Stomach smooth muscle (tissue), 2 donors: Measurements from ENCODE around the gene PLAGL2.
"Not testable (repeated sequence)": the region's sequence is repeated elsewhere in the genome, so short reads cannot be mapped to it uniquely, and the experiment has no call there.

ENCODE experiments used
- H3K27ac ChIP-seq: one replicate; pipeline ENCODE4 v1.7.0; 2013; ENCODE audit warnings: mild to moderate bottlenecking, low read length, inconsistent platforms
- H3K27me3 ChIP-seq, 2 donors: one replicate each; pipeline ENCODE4 v1.7.0; 2013; ENCODE audit warnings: low read length in 2 of 2; ENCODE audit not compliant: insufficient read depth in 2 of 2, control insufficient read depth in 1 of 2
- H3K36me3 ChIP-seq, 2 donors: one replicate each; pipeline ENCODE4 v1.7.0; 2013; ENCODE audit warnings: low read length in 2 of 2; ENCODE audit not compliant: control insufficient read depth in 2 of 2, insufficient read depth in 2 of 2
- H3K4me1 ChIP-seq: one replicate; pipeline ENCODE4 v1.7.0; 2013; ENCODE audit warnings: low read length; ENCODE audit not compliant: control insufficient read depth, insufficient read depth
- H3K4me3 ChIP-seq, 2 donors: one replicate each; pipeline ENCODE4 v1.7.0; 2013; ENCODE audit warnings: low read length in 2 of 2
- H3K9ac ChIP-seq, 2 donors: one replicate each; pipeline ENCODE4 v1.7.0; 2013; ENCODE audit warnings: low read length in 2 of 2, mild to moderate bottlenecking in 1 of 2
- H3K9me3 ChIP-seq, 2 donors: one replicate each; pipeline ENCODE4 v1.7.0; 2013; ENCODE audit warnings: low read length in 2 of 2; ENCODE audit not compliant: control insufficient read depth in 2 of 2
- donor health status: healthy.
- donor health status: Pancreatic carcinoma.

PLAGL2 gene, protein sequence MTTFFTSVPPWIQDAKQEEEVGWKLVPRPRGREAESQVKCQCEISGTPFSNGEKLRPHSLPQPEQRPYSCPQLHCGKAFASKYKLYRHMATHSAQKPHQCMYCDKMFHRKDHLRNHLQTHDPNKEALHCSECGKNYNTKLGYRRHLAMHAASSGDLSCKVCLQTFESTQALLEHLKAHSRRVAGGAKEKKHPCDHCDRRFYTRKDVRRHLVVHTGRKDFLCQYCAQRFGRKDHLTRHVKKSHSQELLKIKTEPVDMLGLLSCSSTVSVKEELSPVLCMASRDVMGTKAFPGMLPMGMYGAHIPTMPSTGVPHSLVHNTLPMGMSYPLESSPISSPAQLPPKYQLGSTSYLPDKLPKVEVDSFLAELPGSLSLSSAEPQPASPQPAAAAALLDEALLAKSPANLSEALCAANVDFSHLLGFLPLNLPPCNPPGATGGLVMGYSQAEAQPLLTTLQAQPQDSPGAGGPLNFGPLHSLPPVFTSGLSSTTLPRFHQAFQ

DNA sequence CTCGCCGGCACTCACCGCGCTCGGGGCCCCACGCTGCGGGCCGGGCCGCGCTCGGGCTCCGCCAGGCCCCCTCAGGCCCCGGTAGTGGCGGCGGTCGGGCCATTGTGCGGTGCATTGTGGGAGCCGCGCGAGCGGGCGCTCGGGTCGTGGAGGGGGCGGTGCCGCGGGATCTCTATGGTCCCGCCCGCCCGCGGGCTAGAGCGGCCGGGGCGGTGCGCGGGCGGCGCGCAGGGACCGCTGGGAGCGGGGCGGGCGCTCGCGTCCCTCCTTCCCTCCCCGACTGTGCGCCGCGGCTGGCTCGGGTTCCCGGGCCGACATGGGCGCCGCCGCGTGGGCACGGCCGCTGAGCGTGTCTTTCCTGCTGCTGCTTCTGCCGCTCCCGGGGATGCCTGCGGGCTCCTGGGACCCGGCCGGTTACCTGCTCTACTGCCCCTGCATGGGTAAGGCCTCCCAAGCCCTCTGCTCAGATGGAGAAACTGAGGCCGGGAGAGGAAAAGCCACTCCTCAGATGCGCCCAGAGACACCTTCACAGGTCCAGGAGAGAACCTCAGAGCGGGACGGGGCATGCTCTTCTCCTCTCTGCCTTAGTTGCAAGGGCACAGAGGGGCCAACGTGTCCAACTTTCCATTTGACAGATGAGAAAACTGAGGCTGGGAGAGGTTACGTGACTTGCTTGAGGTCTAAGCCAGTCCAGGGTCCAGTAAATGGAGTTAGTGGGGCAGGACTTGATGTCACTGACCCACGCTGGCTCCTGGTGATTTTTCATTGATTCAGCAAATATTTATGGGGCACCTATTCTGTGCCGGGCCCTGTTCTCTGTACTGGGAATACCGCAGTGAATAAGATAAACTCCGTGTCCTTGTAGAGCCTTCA, at the start of gene PLAGL2, which contains the start of gene POFUT1:
Gene PLAGL2, minus strand, starts transcription at position 118 of the 873 bp plus-strand sequence. CDS start 5,565 bp downstream, outside the sequence.
Gene POFUT1, plus strand, starts transcription at position 255 of the 873 bp plus-strand sequence. Its CDS starts 62 bp downstream, at position 317.
- peaks cover 51% of the 10 kb centered on the region for H3K4me1 ChIP-seq
- H3K9me3 ChIP-seq = no peaks in the 10 kb centered on the region
- peak within 1 kb of the TSS; percentile 70 for H3K27ac ChIP-seq
- H3K36me3 ChIP-seq = peaks cover 12 to 16% of the 10 kb centered on the region in 2 donors
- H3K9ac ChIP-seq = peak within 1 kb of the TSS; percentile 97 to 99
- H3K4me3 ChIP-seq = peak within 1 kb of the TSS; percentile 99 to 100
- no peaks in the 10 kb centered on the region for H3K27me3 ChIP-seq

DNA sequence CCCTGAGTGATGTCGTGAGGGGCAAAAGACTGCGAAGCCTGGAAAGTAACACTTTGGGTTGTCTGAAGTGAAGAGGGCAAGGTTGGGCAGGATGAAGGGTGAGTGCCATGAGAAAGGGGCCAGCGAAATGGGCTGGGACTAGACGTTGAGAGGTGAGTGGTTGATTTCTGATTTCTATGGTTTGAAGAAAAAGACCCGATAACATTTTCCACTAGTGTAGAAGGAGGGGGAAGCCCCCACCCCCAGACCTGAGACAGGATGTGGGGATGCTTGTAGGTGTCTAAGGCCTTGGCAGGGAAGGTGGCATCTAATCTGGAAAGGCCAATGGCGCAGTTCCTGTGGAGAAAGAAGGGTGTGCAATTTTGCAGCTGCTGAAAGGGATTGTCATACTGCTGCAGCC, 44.6 kb upstream of the PLAGL2 start:
- H3K27ac ChIP-seq = no peak overlapping the region
- no peaks in the 10 kb centered on the region for H3K9me3 ChIP-seq
- no peaks in the 10 kb centered on the region for H3K27me3 ChIP-seq
- H3K4me1 ChIP-seq = no peaks in the 10 kb centered on the region
- H3K4me3 ChIP-seq = no peak overlapping the region
- H3K36me3 ChIP-seq = no peaks in the 10 kb centered on the region
- H3K9ac ChIP-seq = no peak overlapping the region

DNA sequence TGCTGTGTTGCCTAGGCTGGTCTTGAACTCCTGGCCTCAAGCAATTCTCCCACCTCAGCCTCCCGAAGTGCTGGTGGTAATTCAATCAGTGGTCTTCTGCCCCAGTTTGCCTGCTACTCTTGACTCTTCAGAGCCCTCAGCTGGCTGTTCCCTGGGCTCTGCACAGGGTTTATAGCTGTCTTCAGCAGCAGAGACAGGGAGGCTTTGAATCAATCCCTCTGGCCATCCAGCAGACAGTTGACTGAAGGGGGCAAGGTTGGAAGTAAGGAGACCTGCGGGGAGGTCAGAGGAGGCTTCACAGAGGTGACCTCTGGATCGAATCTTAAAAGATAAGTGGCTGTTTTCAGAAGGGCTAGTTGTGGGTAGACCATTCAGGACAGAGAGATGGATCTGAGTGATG, 43.9 kb upstream of the PLAGL2 start:
- Histone ChIP-seq H3K36me3 (no peaks in the 10 kb centered on the region), H3K27me3 (no peaks in the 10 kb centered on the region), H3K4me1 (no peaks in the 10 kb centered on the region), H3K9ac (no peak overlapping the region), H3K27ac (no peak overlapping the region), H3K4me3 (no peak overlapping the region), H3K9me3 (no peaks in the 10 kb centered on the region)

DNA sequence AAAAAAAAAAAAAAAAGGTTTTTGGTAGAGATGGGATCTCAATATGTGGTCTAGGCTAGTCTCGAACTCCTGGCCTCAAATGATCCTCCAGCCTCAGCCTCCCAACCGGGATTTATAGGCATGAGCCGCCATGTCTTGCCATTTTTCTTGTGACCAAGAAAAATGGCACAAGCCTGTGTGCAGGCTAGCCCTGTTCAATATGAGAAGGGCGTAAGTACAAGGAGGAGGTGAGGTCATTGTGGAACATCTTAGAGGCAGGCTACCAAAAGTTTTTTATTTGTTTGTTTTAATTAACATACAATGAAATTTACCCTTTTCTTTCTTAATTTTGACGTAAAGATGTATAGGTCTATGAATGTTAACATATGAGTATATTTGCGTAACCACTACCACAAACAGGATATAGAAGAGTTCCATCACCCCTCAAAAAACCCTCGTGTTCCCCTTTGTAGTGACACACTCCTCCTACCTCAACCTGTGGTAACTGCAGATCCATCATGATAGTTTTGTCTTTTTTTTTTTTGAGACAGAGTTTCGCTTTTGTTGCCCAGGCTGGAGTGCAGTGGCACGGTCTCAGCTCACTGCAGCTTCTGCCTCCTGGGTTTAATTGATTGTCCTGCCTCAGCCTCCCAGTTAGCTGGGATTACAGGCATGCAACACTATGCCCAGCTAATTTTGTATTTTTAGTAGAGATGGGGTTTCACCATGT, 41.6 kb upstream of the PLAGL2 start:
- Histone ChIP-seq H3K4me3 (no peak overlapping the region), H3K27ac (no peak overlapping the region), H3K9ac (no peak overlapping the region), H3K4me1 (no peaks in the 10 kb centered on the region), H3K27me3 (no peaks in the 10 kb centered on the region), H3K36me3 (no peaks in the 10 kb centered on the region), H3K9me3 (no peaks in the 10 kb centered on the region)

DNA sequence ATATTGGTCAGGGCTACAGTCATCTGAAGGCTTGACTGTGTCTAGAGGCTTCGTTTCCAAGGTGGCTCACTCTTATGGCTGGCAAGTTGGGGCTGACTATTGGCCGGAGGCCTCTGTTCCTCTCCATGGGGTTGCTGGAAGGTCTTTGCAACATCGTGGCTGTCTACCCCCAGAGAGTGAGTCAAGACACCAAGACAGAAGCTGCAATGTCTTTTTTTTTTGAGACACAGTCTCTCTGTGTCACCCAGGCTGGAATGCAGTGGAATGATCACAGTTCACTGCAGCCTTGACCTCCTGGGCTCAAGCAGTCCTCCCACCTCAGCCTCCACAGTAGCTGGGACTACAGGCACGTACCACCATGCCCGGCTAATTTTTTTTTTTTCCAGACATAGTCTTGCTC, 40.5 kb upstream of the PLAGL2 start:
- no peak overlapping the region for H3K4me3 ChIP-seq
- H3K27me3 ChIP-seq = no peaks in the 10 kb centered on the region

DNA sequence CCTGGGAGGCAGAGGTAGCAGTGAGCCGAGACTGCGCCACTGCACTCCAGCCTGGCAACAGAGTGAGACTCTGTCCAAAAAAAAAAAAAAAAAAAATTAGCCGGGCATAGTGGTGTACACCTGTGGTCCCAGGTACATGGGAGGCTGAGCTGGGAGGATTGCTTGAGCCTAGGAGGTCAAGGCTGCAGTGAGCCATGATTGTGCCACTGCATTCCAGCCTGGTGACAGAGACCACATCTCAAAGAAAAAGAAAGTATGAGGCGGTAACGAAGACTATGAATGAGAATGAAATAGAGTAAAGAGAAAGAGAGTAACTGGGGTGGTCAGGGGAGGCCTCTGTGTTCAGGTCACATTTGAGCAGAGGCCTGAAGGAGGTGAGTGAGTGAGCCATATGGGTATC, 38.7 kb upstream of the PLAGL2 start:
- not testable (repeated sequence) for H3K9ac ChIP-seq, H3K4me3 ChIP-seq, H3K36me3 ChIP-seq, H3K27me3 ChIP-seq, H3K9me3 ChIP-seq, H3K4me1 ChIP-seq, H3K27ac ChIP-seq

More for the DNA sequence above, 40.5 kb upstream of the PLAGL2 start:
- H3K9me3 ChIP-seq = no peaks in the 10 kb centered on the region
- no peak overlapping the region for H3K9ac ChIP-seq
- H3K36me3 ChIP-seq = no peaks in the 10 kb centered on the region
- H3K4me1 ChIP-seq = no peaks in the 10 kb centered on the region
- H3K27ac ChIP-seq = no peak overlapping the region

DNA sequence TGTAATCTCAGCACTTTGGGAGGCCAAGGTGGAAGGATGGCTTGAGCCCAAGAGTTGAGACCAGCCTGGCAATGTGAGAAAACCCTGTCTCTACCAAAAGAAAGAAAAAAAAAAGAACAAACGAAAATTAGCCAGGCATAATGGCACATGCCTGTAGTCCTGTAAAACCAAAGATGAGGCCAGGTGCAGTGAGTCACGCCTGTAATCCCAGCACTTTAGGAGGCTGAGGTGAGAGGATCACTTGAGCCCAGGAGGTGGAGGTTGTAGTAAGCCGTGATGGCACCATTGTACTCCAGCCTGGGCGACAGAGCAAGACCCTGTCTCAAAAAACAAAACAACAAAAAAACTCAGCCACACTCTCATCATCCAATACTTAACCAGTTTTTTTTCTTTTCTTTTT, 37.4 kb upstream of the PLAGL2 start:
- Histone ChIP-seq H3K9me3 (no peaks in the 10 kb centered on the region), H3K27ac (no peak overlapping the region), H3K36me3 (no peaks in the 10 kb centered on the region), H3K4me3 (no peak overlapping the region), H3K4me1 (no peaks in the 10 kb centered on the region), H3K9ac (no peak overlapping the region), H3K27me3 (no peaks in the 10 kb centered on the region)

DNA sequence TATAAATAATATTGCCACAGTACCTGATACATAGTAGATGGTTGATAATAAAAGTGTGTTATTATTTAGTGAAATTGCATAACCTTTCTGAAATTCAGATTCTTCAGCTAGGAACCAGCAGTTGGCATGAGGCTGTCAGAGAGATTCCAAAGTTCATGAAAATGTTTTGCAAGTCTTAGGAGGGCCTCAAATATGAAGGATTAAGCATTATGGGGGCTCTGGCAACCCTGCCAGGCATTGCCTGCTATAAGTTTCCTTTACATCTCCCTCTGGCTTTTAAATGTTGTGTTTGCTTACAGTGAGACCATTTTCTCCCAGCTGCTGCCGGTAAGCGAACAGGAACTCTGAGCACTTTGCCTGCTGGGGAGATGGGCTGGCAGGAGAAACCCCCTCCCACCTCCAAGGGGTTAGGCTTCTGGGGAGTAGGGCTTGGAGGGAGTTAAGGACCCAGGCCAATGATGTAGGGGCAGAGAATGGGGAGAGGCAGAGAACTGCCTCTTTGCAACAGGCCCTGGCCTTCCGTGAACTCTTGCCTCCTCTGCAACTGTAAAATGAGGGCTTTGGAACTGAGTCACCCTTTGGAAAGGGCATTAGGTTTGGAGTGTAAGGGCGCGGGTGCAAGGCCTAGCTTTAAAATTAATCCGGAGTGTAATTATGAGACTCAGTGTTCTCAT, 36.7 kb upstream of the PLAGL2 start:
- Histone ChIP-seq H3K9me3 (no peaks in the 10 kb centered on the region), H3K9ac (no peak overlapping the region), H3K4me3 (no peak overlapping the region), H3K27ac (no peak overlapping the region), H3K36me3 (no peaks in the 10 kb centered on the region), H3K27me3 (no peaks in the 10 kb centered on the region), H3K4me1 (no peaks in the 10 kb centered on the region)

DNA sequence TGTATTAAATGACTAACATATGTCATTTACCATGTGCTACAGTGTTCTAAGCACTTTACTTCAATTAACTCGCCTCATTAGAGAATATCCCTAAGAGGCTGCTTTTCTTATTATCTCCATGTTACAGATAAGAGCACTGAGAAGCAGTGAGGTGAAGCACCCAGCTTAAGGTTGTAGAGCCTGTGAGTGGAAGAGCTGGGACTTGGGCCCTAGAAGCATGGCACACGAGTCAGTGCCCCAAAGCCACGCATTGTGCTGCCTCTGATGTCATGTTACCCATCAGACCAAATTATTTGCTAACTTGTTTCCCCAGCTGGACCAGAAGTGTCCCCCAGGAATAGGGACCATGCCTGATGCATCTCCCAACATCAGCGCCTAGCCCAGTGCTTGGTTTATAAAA, 34.3 kb upstream of the PLAGL2 start:
- Histone ChIP-seq H3K27ac (no peak overlapping the region), H3K9me3 (no peaks in the 10 kb centered on the region), H3K27me3 (no peaks in the 10 kb centered on the region), H3K4me1 (no peaks in the 10 kb centered on the region), H3K36me3 (peaks cover 0 to 2% of the 10 kb centered on the region in 2 donors), H3K4me3 (no peak overlapping the region), H3K9ac (no peak overlapping the region)

DNA sequence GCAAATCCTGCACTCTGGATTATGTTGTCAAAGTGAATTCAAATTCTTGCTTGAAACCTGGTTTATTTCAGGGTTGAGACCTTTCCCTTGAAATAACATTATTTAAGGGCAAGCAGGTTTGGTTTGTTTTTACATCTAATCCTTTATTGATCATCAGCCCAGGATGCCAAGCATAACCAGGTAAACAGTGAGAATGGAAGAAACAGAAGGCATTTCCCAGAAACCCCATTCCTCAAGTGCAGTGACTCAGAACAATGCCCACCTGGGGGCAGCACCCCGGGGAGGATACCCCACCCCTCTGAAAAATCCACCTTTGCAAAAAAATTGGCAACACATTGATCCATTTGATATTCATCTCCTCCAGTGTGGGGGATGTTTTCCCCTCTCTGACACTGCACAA, 32.7 kb upstream of the PLAGL2 start:
- no peaks in the 10 kb centered on the region for H3K4me1 ChIP-seq
- H3K4me3 ChIP-seq = no peak overlapping the region
- H3K9ac ChIP-seq = no peak overlapping the region
- H3K27ac ChIP-seq = no peak overlapping the region
- H3K27me3 ChIP-seq = no peaks in the 10 kb centered on the region
- no peaks in the 10 kb centered on the region for H3K9me3 ChIP-seq
- peaks cover 0 to 8% of the 10 kb centered on the region in 2 donors for H3K36me3 ChIP-seq
